HG03139 (cell line): ENCODE measurements around the gene TBC1D5.

Source experiments
- ATAC-seq: cut with Tn5 transposase; IDR thresholded peaks from one replicate; pipeline ENCODE4 v1.9.1; 2021; ENCODE audit not compliant: unreplicated experiment

Gene TBC1D5

GRCh38 chr3:17602126-17602525 is 140.3 kb downstream of the TBC1D5 start:
- no peak for ATAC-seq

- no peak for ATAC-seq
These were observed 149.5 kb downstream of the TBC1D5 start for GRCh38 chr3:17592956-17593355.

GRCh38 chr3:17590465-17590864 is 152.0 kb downstream of the TBC1D5 start:
- no peak for ATAC-seq

- ATAC-seq = no peak
These were observed 152.5 kb downstream of the TBC1D5 start for GRCh38 chr3:17589888-17590287.

- ATAC-seq = no peak
These were observed 154.0 kb downstream of the TBC1D5 start for GRCh38 chr3:17588422-17588821.

GRCh38 chr3:17585394-17586325 is 156.8 kb downstream of the TBC1D5 start:
- ATAC-seq = no peak

- no peak for ATAC-seq
These were observed 158.4 kb downstream of the TBC1D5 start for GRCh38 chr3:17584066-17584465.

- ATAC-seq = no peak
These were observed 158.9 kb downstream of the TBC1D5 start for GRCh38 chr3:17583530-17583929.

- ATAC-seq = no peak
These were observed 160.9 kb downstream of the TBC1D5 start for GRCh38 chr3:17581421-17582080.

GRCh38 chr3:17580901-17581300 is 161.5 kb downstream of the TBC1D5 start:
- ATAC-seq = no peak

- ATAC-seq = peak; percentile 96
These were observed 163.0 kb downstream of the TBC1D5 start for GRCh38 chr3:17579289-17580031.

- no peak for ATAC-seq
These were observed 164.5 kb downstream of the TBC1D5 start for GRCh38 chr3:17577796-17578520.

GRCh38 chr3:17573396-17573795 is 169.0 kb downstream of the TBC1D5 start:
- ATAC-seq = peak; percentile 93

GRCh38 chr3:17571686-17572085 is 170.7 kb downstream of the TBC1D5 start:
- no peak for ATAC-seq

GRCh38 chr3:17562845-17563244 is 179.6 kb downstream of the TBC1D5 start:
- ATAC-seq = no peak

GRCh38 chr3:17558565-17558964 is 183.9 kb downstream of the TBC1D5 start:
- no peak for ATAC-seq

GRCh38 chr3:17557749-17558463 is 184.5 kb downstream of the TBC1D5 start:
- ATAC-seq = no peak

- ATAC-seq = no peak
These were observed 186.9 kb downstream of the TBC1D5 start for GRCh38 chr3:17555525-17555924.

GRCh38 chr3:17554078-17554477 is 188.4 kb downstream of the TBC1D5 start:
- no peak for ATAC-seq

- no peak for ATAC-seq
These were observed 189.4 kb downstream of the TBC1D5 start for GRCh38 chr3:17553080-17553479.
